ENCODE data around the gene ITPKC.
"Not testable (repeated sequence)": the region's sequence is repeated elsewhere in the genome, so short reads cannot be mapped to it uniquely, and the experiment has no call there.

ITPKC gene

DNA sequence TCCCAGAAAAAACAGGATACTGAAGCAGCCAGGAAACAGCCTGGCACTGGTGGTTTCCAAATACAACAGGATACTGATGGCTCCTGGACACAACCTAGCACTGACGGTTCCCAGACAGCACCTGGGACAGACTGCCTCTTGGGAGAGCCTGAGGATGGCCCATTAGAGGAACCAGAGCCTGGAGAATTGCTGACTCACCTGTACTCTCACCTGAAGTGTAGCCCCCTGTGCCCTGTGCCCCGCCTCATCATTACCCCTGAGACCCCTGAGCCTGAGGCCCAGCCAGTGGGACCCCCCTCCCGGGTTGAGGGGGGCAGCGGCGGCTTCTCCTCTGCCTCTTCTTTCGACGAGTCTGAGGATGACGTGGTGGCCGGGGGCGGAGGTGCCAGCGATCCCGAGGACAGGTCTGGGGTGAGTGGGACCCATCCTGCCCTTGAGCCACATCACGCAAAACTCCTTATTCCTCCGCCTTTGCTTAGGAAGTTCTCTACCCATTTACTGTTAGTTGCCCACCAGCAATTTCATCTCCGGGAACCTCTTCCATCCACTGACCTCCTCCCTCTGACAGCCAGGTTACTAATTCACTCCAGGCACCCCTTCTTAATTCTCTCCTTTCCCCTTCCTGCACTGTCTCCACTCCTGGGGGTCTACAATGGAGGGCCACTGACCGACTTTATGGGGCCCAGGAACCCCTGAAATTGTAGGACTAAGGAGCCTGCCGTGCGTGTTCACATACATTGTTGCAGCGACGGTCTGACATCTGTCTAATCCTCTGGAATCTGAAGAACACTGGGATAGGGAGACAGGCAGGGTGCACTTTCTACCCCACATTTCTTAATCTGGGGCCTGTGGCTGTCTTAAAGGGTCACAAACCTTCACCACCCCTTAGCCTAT, 1.2 kb downstream of the ITPKC start:
- no peak for DNase-seq

DNA sequence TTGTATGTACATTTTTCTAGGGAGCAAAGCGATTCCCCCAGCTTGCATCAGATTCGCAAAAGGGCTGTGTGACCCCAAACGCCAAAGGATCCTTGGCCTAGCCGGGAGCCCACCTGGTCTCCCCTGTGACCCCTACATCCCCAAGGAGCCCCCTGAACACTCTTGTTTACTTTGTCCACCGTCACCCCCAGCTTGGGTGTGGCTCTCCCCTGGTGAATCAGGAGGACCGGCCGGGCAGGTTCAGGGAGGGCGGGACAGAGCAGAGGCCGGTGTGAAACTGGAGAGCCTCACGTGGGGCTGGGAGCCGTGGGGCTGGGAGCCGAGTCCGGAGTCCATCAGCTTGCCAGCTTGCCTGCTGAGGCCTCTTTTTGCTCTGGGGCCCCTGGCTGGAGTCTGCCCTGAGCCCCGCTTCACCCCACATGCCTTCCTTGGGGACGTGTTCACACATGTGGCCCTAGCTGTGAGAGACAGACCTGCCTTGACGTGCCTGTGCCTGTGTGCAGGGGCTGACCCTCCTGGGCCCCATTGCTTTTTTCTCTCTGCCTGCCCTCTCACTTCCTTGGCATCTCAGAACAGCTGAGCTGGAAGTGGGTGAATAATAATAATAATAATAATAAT, 2.0 kb downstream of the ITPKC start:
- no peak for DNase-seq

DNA sequence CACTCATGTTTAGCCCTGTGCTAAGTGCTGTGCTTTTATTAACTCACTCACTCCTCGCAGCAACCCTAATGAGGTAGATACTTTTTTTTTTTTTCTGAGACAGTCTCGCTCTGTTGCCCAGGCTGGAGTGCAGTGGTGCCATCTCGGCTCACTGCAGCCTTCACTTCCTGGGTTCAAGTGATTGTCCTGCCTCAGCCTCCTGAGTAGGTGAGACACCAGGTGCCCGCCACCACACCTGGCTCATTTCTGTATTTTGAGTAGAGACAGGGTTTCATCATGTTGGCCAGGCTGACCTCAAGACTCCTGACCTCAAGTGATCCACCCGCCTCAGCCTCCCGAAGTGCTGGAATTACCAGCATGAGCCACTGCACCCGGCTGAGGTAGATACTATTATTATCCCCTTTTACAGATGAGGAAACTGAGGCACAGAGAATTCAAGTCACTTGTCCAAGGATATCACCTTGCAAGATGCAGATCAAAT, 2.5 kb downstream of the ITPKC start:
- DNase-seq = no peak

DNA sequence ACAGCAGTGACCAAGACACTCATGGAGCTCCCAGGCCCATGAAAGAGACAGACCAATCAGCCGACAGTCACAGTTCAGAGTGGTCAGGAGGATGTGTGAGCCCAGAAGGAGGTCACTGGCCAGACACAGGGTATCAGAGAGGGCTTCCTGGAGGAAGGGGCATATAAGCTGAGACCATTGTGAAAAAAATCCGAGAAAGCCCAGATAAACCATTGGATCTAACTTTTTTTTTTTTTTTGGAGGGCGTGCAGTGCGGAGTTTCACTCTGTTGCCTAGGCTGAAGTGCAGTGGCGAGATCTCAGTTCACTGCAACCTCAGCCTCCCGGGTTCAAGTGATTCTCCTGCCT, 4.2 kb downstream of the ITPKC start:
- no peak for DNase-seq

DNA sequence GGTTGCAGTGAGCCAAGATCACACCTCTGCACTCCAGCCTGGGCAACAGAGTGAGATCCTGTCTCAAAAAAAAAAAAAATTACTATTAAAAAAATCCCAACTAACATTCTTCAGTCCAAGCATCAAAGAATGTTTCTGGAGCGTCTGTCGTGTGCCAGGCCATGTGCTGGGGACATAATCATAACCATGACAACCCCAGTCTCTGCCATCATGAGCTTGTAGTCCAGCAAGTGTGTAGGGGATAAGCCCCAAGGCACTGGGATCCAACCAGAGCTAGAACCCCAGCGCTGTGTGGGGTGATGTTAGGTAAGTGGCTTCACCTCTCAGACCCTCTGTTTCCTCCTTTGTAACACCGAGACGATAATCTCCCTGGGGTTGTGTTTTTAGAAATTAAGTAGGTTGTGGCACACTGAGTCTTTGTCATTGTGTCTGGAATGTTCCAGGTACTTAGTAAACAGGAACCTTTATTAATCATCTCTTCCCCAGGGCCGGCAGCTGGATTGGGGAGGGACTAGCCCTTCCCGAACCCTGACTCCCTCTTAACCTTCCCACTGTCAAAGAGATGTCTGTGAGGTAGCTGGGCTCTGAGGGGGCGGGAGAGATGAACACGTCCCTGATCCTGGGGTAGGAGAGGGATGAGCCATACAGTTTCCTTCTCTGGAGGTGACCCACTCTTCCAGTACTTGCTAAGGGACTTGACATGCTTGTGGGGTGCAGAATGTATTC, 5.2 kb downstream of the ITPKC start:
- no peak for DNase-seq

- no peak for DNase-seq
Observed at GRCh38 chr19:40723661-40724254, 6.8 kb downstream of the ITPKC start.

- no peak for DNase-seq
Observed at GRCh38 chr19:40724315-40724714, 7.4 kb downstream of the ITPKC start.

GRCh38 chr19:40724855-40725254, 7.9 kb downstream of the ITPKC start:
- DNase-seq = no peak

- DNase-seq = no peak
Observed at GRCh38 chr19:40726279-40726678, 9.4 kb downstream of the ITPKC start.

DNA sequence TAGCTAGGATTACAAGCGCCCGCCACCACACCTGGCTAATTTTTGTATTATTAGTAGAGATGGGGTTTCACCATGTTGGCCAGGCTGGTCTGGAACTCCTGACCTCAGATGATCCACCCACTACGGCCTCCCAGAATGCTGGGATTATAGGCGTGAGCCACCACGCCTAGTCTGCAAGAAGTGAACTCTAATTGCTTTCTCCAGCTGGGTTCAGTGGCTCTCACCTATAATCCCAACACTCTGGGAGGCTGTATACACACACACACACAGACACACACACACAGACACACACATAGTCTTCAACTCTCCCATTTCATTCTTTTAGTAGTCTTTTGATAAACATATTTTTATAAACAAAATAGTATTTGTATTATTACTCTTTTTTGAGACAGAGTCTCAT, 13.2 kb downstream of the ITPKC start:
- not testable (repeated sequence) for DNase-seq

GRCh38 chr19:40732304-40732703, 15.4 kb downstream of the ITPKC start:
- not testable (repeated sequence) for DNase-seq

DNA sequence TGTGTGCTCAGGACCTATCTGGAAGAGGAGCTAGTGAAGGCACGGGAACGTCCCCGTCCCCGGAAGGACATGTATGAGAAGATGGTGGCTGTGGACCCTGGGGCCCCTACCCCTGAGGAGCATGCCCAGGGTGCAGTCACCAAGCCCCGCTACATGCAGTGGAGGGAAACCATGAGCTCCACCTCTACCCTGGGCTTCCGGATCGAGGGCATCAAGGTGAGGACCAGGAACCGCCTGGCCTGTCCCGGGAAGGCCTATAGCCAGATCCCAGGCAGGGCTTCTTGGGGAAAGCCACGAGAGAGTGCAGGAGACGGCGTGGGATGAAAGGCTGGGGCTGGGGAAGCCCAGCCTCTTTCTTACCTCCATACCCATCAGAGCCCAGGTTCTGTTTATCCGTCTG, 16.2 kb downstream of the ITPKC start:
- DNase-seq = no peak

GRCh38 chr19:40735013-40735771, 18.3 kb downstream of the ITPKC start:
- no peak for DNase-seq

DNA sequence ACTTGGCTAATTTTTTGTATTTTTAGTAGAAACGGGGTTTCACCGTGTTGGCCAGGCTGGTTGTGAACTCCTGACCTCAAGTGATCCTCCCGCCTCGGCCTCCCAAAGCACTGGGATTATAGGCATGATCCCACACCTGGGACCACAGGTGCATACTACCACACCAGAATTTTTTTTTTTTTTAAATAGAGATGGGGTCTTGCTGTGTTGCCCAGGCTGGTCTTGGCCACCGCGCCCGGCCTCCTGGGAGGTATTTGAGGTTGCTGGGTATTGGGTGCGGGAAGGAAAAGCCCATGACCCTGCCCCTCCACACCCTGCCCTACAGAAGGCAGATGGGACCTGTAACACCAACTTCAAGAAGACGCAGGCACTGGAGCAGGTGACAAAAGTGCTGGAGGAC, 19.7 kb downstream of the ITPKC start:
- no peak for DNase-seq

- no peak for DNase-seq
Observed at GRCh38 chr19:40737102-40737644, 20.3 kb downstream of the ITPKC start.

DNA sequence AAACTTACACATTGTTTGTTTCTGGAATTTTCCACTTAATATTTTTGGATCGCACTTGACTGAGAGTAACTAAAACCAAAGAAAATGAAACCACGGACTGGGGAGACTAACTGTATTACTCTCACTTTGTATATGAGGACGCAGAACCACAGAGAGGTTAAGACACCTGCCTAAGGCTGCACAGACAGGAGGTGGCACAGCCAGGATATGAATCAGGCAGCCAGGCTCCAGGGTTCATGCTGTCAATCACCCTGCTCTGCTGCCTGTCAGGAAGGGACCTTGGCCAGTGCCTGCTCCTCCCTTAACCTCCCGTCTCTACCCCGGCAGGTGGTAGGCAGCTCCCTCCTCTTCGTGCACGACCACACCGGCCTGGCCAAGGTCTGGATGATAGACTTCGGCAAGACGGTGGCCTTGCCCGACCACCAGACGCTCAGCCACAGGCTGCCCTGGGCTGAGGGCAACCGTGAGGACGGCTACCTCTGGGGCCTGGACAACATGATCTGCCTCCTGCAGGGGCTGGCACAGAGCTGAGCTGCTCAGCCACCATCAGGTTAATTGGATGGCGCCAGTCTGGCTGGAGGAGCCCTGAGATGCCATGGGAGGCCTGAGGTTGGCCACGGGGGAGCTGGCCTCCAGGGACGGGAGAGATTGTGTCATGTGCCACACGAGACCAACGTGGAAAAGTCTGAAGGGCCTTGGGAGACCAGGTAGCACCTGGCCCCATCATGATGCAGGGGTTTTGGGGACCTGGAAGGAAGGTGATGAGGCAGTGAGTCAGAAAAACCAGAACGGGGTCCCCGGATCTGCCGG, 22.3 kb downstream of the ITPKC start:
- no peak for DNase-seq

GRCh38 chr19:40739871-40740703, 23.2 kb downstream of the ITPKC start:
- DNase-seq = no peak

DNA sequence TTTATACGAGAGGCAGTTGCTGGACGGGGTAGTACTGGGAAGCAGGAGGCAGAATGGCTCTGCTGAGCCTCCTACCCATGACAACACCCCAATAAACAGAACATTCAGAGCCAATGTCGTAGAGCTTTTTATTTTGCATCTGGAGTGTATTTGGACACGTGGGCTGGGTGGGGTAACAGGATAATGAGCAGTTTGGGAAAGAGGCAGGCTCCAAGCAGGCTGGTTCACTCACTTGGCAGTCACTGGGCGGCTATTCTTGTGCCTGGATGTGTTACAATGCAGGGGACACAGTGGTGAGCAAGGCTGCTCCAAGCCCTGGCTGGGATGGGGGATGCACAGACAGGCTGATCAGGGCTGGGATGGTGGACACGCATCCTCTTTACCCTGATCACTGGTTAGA, 23.8 kb downstream of the ITPKC start:
- DNase-seq = no peak

DNA sequence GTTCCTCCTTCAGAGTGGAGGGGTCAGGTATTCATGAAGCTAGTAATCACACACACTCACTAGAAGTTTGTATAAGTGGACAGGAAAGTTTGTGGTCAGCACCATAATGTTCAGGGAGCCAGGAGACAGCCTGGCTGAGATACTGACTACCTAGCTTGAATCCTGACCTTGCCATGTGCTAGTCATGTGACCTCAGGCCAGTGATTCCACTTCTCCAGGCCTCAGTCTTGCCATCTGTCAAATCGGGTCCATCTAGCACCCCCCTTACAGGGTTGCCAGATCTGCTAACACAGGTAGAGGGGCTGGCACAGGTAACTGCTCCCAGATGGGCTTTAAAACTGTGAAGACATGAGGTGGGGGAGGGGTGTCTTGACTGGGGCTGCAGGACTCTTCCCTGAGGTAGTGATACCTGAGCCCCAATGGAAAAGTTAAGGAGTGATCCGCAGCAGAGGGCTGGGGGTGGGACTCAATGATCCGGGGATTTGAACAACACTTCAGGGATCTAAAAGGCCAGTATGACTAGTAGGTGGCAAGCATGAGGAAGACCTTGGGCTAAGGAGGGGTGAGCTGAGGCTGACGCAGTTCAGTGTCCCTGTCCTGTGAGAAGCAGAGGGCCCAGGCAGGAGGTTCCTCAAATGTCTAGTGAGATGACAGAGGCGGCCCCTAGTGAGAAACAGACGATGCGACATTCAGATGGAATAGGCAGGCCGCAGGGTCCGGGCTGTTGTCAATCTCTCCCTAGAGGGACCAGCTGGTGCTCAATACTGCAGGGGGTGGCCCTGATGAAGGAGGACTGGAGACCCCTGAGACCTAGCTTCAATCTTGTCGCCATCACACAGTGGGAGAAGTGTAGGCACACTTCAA, 24.8 kb downstream of the ITPKC start:
- DNase-seq = no peak

Measured in activated CD4-positive, CD25-positive, alpha-beta regulatory T cell treated with anti-CD3 and anti-CD28 coated beads, Interleukin-2, amount 50 U/mL, for 72 hours (primary cell).